CD4-positive, alpha-beta T cell treated with Interleukin-12 subunit alpha and Interleukin-12 subunit beta, for 1 hour (primary cell): Measurements from ENCODE around the gene EMID1.
A peak's percentile ranks its signal among the peaks of the same experiment; 100 is the strongest.

ENCODE experiments used
- DNase-seq: peaks from one replicate; pipeline ENCODE4 v3.0.0-alpha.2; 2020

EMID1 gene

DNA sequence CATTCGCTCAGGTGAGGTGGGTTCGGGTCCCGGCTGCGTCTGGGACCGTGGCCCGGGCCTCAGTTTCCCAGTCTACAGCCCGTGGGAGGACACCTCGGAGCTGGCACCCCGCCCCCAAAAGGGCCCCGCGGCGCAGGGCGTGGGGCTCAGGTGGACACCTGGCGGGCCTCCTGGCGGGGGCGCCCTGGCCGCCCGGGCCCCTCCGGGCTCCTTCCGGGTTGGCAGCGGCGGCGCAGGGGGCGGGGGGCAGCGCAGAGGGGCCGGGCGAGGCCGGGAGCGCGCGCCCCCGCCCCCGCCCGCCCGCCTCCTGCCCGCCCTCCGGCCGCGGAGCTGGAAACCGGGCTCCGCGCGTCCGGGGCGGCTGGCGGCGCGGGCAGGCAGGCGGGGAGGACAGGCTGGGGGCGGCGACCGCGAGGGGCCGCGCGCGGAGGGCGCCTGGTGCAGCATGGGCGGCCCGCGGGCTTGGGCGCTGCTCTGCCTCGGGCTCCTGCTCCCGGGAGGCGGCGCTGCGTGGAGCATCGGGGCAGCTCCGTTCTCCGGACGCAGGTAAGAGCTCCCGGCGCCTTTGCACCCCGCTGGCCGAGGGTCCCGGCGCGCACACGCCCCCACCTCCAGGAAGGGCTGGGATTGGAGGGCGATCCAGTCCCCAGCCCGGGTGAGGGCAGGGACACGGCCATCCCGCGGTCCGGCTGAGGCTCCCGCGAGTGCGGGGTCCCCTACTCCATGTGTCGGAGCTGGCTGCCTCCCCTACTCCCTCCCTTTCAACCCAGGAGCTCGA lies at the start of gene EMID1:
Gene EMID1, plus strand, starts transcription at position 303 of the 778 bp plus-strand sequence. Its CDS starts 143 bp downstream, at position 446.
- peak; percentile 2 for DNase-seq

DNA sequence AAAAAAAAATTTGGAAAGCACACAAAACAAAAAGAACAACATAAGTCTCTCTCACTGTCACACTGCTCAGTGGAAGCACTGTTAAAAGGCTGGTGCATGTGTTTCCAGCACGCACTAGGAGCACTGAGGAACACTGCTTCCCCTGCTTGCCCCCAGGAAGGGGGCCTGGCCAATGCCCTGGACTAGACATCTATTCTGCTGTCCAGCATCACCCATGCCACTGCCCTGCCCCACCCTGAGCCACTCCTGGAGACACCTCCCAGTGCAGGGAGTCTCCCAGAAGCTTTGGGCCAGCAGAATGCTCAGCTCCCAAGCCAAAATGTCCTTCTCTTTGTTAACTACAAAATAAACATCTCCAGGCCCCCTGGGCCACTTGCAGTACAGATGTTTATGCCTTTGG lies 49.7 kb upstream of the EMID1 start:
- DNase-seq = no peak

DNA sequence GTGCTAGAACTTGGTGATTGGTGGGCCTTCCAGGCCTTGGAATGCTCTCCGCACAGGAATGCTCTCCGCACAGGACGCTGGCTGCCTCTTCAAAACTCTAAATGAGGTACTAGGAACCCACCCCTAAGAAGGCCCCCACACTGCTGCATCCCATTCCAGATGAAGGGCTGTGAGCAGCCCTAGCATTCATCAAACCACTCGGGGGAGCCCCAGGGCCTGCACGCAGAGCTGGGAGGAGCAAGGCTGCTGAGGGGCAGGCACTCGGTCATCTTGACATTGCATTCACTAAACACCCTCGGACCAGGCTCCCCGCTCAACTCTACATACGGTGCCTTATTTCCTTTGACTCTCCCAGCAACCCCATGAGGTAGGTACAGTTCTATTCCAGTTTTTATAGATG lies 49.2 kb upstream of the EMID1 start:
- DNase-seq = no peak

DNA sequence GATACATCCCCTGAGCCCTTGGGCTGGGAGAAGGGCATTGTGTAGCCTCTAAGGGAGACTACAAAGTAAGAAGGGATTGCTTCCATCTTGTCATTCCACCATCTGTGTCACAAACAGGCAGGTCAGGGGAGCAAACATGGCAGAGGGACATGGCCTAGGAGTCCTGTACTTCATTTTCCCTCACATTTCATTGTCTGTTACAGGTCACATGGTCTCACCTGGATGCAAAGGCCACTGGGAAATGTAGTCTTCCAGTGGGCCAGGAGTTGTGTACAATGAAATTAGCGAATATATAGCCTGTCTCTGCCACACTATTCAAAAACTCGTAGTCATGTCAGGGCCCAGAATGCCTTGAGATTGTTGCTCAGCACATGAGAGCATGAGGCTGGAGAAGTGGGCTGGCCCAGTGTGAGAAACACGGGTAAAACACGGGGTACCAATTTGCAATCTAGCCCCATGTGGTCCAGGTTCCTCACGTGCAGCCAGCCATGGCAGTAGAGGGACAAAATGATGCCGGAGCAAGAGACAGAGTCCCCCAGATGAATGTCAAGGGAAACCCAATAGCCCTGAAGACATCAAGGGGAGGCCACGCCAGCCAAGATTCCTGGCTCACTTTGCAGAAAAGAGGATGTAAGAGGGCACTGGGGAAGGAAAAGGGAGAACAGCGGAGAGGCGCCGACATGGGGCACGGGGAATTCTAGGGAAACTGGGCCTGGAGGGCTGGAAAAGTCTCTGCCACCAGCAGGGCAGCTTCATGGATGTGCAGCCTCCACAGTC lies 47.7 kb upstream of the EMID1 start:
- no peak for DNase-seq

DNA sequence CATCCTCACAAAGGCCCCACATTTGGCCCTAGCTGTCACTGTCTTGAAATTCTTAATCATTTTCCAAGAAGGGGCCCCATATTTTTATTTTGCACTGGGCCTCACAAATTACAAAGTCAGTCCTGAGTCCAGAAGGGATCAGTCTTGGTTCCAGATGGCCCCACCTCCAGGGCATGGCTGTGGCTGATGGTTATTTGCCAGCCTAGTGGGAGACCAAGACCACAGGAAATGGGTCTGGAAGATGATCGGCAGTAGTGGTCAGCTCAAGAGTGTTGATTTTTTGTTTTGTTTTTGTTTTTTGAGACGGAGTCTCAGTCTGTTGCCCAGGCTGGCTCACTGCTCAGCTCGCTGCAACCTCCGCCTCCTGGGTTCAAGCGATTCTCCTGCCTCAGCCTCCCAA lies 47.1 kb upstream of the EMID1 start:
- no peak for DNase-seq

DNA sequence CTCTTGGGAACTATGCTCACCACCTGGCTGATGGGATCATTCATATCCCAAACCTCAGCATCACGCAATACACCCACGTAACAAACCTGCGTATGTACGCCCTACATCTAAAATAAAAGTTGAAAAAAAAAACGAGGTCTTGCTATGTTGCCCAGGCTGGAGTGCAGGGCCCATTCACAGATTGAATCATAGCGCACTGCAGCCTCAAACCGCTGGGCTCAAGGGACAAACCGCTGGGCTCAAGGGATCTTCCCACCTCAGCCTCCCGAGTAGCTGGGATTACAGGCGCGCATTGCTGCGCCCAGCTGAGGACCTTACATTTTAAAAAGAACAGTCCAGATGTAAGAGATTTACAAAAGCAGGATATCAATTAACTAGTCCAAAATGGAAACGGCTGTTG lies 41.9 kb upstream of the EMID1 start:
- DNase-seq = no peak

DNA sequence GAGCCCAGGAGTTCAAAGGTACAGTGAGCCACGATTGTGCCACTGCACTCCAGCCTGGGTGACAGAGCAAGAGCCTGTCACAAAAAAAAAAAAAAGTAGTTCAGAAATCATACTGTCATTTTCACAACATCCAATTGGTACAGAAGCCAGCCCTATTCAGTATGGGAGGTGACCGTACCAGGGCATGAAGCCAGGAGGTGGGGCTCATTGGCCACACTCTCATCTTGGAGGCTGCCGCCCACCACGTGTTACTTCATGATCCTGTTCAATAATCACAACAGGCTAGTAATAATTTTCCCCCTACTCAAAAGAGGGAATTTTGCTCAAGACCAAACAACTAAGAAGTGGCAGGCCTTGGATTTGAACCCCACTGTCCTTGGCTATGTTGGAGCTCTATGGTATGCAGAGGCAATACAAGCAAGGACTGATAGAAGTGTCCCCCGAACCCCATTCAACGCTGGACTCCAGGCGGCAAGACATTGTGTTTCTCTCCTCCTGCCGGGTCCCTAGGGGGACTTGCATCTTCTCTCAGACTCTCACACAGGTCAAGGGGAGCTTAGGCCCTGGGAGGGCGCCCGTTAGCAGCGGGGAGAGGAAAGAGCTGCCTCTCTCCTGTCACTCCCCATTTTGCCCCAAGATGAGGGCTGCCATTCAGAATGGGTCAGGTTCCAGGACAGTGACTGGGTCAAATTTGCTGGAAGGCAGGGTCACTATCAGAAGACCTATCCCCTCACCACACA lies 40.2 kb upstream of the EMID1 start:
- no peak for DNase-seq

DNA sequence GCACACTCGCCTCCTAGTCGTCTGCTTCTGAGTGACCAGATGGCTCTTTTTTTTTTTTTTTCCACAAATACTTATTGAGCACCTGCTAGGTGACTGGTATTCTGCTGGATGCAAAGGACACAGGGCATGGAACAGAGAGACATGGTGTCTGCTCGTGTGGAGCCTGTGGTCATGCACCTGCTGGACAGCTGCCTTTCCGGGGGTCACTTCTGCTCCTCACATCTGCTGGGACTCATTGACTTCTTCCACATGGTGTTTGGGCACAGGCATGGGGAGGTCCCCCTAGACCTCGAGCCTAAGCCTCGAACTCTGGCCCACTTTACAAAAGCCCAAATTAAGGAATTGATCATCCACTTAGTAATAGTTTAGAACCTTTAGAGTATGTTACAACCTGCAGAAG lies 39.5 kb upstream of the EMID1 start:
- DNase-seq = no peak

DNA sequence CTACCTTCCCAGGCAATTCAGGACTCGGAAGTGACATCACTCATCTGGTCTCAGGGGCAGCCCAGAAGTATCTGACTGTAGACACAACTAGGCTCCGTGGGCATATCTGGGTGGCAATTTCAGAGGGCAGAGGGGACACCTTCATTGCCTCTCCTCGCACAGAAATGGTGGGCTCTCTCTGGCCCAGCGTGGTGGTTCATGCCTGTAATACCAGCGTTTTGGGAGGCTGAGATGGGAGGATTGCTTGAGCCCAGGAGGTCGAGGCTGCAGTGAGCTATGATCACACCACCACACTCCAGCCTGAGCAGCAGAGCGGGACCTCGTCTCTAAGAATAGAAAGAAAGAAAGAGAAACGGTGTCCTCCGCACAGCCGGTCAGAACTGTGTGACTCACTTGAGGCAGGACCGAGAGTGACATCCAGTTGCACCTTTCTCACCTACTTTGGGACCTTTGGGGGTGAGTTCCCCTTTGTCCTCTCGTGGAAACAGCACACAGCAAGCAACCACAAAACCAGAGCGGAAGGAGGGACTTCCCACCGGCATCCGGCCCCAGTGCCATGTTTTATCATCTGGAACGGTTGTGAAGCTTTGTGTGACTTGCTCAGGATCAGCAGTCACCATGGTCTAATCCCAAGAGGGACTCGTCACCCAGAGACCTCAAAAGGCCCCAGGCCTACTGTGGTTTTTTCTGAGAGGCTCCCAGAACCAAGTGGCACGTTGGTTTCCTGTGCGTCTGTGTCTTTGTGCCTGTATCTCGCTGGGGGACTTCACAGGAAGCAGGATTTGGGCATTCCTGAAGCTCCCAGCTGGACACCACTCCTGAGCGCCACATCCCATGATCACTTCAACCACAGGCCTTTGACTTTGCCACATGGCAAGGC lies 38.4 kb upstream of the EMID1 start:
- peak; percentile 41 for DNase-seq

DNA sequence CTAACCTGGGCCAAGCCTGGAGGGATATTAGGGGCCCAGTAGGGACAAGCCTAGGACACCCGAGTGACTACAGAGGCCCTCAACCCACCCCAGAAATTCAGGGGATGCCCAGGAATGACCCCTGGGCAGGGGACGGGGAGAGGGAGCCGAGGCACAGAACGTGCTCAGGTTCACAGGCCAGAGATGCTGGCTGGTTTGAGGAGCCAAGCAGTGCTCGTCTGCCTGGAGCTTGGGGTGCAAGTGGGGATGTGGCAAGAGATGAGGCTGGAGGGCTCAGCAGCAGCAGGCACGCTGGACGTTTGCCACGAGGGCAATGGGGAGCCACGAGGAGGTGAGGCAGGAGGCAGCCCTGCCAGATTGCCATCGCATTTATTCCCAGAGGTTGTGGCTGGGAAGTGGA lies 34.0 kb upstream of the EMID1 start:
- DNase-seq = no peak

DNA sequence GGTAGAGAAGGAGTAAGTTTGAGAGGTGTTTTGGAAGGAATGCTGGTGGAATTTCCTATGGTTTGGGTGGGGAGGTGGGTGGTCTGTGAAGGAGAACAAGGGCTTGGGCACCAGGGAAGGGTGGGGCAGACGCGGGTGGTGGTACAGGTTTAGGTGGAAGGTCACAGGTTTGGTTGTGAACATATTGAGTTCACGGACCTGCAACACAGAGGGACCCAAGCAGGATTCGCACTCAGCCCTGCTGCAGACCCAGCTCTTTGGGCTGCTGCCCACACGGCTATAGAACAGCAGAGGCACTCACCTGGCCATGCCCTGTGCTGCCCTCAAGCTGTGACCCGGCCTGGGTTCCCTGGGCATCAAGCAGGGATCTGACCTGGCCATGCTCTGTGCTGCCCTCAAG lies 33.5 kb upstream of the EMID1 start:
- DNase-seq = no peak

DNA sequence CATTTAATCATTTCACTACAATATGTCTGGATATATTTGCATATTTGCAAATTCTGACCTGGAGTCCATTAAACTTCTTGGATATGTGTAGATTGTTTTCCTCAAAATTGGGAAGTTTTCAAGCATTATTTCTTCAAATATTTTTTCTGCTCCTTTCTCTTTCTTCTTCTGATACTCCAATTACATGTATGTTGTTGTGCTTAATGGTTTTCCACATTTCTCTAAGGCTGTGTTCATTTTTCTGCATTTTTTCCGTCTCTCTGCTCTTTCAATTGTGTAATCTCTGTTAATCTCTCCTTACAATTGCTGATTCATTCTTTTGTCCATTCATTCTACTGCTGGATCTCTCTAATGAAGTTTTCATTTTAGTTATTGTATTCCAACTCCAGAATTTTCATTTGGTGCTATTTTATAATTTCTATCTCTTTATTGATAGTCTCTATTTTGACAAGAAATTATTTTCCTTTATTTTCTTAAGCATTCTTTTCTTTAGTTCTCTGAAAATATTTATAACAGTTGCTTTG lies 30.3 kb upstream of the EMID1 start:
- no peak for DNase-seq

DNA sequence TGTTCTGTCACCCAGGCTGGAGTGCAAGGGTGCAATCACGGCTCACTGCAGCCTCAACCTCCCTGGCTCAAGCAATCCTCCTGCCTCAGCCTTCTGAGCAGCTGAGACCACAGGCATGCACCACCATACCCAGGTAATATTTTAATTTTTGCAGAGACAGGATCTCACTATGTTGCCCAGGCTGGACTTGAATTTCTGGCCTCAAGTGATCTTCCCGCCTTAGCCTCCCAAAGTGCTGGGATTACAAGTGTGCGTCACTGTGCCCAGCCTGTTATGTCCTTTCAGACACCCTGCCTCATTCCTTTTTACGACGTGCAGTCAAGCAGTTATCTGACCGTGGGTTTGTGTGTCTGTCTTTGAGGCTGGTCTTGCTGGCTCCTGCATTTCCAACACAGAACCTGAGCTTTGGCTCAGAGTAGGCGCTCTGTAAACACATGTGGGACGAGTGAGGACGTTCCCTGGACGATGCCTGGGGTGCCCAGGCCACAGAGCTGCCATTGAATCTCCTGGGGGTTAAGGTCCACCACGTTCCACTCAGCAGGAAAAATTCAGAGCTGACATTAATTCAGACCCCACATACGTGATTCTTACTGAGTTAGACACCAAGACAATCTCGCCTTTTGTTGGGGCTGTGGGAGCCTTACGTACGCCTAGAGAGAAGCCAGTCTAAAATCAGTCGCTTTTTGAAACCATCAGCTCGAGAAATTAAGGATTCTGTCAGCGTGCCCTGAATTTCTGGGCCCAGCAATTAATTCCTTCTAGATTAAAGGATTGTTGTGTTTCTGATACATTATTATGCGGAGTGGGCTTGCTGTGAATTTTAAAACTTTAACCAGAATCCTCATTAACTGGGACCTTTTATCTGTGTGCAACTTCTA lies 21.5 kb upstream of the EMID1 start:
- DNase-seq = no peak

DNA sequence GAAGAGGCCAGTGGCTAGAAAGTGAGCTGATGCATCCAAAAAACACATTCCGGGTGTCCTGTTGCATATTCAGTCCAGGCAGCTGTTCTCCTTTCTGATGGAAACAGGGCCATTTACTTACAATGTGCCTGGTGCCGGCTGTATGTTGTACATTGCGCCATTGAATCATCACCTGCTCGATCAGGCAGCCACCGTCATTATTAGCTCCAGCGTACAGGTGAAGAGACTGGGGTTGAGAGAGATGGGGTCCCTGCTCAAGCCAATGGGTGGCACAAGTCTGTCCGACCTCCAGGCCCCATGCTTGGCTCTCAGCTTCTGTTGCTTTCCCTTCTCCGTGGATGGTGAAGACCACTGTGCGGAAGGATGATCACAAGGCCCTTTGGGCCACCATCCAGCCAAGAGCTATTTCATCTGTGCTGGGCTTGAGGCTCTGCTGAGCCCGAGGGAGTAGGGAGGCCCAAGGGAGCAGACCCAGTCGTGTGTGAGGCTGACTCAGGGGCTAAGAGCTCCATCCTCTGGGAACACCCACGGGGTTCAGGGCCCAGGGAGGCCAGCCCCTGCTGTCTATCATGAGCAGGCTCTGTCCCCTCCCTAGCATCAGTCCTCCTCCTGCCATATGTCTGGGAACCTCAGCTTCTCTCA lies 20.7 kb upstream of the EMID1 start:
- no peak for DNase-seq

DNA sequence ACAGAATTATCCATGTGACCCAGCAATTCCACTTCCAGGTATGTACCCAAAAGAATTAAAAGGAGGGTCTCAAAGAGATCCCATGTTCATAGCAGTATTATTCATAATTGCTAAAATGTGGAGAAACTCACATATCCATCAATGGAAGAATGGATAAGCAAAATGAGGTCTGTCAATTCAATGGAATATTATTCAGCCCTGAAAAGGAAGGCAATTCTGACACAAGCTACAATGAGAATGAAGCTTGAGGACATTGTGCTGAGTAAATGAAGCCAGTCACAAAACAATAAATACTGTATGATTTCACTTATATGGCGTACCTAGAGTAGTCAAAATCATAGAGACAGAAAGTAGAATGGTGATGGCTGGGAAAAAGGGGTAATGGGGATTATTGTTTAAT lies 19.4 kb upstream of the EMID1 start:
- no peak for DNase-seq

DNA sequence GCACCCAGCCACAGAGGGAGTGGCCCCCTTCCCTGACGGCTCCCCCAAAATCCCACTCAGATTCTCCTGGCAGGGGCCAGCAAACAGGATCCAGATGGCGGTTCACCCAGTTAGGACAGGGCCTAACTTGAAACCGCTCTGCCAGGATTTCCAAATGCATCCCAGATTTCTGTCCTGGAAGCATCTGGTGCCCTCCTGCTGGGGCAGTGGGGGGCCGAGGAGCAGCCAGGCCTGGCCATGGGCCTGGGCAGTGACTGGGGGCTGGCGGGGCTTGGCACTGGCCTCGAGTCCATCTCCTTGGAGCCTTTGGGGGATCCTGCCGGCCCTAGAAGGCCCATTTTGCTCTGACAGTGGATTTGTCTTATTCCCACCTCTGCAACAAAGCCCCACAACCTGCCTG lies 17.9 kb upstream of the EMID1 start:
- no peak for DNase-seq

DNA sequence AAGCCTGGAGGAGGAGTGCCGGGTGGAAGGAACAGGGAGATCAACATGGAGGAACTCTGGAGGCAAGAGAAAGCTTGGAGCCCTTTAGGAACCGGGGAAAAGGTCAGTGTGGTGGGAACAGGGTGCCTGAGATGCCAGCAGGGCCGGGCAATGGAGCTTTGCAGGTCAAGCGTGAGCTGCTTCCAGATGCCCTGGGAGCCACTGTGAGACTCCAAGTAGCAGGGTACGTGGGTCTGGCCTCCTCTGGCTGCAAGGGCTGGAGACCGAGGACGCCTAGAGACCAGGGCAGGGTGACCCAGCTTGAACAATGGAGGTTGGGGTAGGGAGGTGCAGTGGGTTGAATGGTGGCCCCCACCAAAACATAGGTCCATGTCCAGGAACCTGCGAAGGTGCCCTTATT lies 15.6 kb upstream of the EMID1 start:
- no peak for DNase-seq

DNA sequence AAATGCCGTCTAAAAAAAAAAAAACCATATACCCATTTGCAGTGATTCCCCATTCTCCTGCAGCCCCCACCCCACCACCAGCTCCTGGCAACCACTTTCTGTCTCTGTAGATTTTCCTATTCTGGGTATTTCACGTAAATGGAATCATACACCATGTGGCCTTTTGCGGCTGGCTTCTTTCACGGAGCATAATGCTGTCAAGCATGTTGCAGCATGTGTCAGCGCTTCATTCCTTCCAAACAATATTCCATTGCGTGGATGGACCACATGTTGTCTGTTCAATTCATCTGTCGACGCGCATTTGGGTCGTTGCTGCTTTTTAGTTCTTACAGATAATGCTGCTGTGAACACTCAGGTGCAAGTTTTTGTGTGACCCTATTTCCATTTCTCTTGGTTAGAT lies 14.8 kb upstream of the EMID1 start:
- DNase-seq = no peak

DNA sequence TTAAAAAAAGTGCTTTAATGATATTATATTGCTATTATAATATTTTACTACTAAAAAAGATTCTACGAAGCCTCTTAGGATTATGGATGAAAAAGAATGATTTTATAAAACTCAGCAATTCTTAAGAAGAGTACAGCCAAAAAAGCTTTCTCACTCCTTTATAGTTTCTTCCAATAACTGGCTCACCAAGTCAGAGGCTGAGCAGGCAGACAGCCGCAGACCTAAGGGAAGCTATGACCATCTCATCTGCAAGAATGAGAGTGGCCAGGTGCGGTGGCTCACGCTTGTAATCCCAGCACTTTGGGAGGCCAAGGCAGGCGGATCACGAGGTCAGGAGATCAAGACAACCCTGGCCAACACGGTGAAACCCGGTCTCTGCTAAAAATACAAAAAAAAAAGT lies 12.7 kb upstream of the EMID1 start:
- no peak for DNase-seq

DNA sequence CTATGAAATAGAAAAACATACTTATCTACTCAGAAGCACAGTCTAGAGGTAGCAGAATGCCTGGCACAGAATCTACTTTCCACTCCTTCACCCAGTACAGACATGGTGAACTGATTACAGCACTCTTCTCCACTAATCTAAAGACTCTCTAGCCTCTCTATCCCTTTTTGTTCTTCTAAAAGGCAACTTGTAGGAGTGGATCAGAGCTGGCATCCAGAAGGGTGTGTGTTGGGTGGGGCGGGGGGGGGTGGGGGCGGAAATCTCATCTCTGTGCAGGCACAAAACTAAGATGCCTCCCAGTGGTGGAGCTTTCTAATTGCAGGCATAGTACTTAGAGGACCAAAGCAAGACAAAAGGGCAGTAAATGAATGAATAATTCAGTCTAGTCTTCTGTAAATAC lies 11.5 kb upstream of the EMID1 start:
- DNase-seq = no peak
